GM23338 (cell line): ENCODE data around the gene CDHR4.

Experiments
- CREB1 ChIP-seq: fragments of 250-450 bp; sonication (Bioruptor Pico); IDR thresholded peaks from 2 replicates; pipeline ENCODE4 v1.5.0; 2020; ENCODE audit warnings: low read depth, mild to moderate bottlenecking, moderate library complexity
- CTCF ChIP-seq, 2 experiments: fragments of 200-600 bp in 1 of 2; sonication (generic) in 1 of 2; conservative IDR thresholded peaks; 2 replicates each; pipeline versions ENCODE4 v1.5.1 to v1.6.1; 2016 to 2017; ENCODE audit warnings: antibody characterized with exemption in 2 of 2, low read depth in 2 of 2, mild to moderate bottlenecking in 2 of 2, moderate library complexity in 1 of 2
- EZH2 ChIP-seq: fragments of 200-600 bp; sonication (generic); IDR thresholded peaks from one replicate; pipeline ENCODE4 v1.8.0; 2017; ENCODE audit warnings: antibody characterized with exemption, mild to moderate bottlenecking, low read depth; ENCODE audit not compliant: unreplicated experiment
- EZH2phosphoT487 ChIP-seq: fragments of 200-600 bp; sonication (generic); IDR thresholded peaks from one replicate; pipeline ENCODE4 v1.8.1; 2018; ENCODE audit warnings: antibody characterized with exemption; ENCODE audit not compliant: unreplicated experiment
- JUNB ChIP-seq: IDR thresholded peaks from one replicate; pipeline ENCODE4 v1.6.1; 2016; ENCODE audit warnings: antibody characterized with exemption; ENCODE audit not compliant: unreplicated experiment
- NANOG ChIP-seq: IDR thresholded peaks from 2 replicates; pipeline ENCODE4 v1.6.1; 2016; ENCODE audit warnings: antibody characterized with exemption, borderline replicate concordance
- POLR2AphosphoS5 ChIP-seq: IDR thresholded peaks from 2 replicates; pipeline ENCODE4 v1.6.1; 2016; ENCODE audit warnings: antibody characterized with exemption, low read depth
- STAT1 ChIP-seq: IDR thresholded peaks from one replicate; pipeline ENCODE4 v1.6.1; 2016; ENCODE audit warnings: antibody characterized with exemption; ENCODE audit not compliant: unreplicated experiment
- TF ChIP-seq, protein P1 (sequence below): IDR thresholded peaks from one replicate; pipeline ENCODE4 v1.6.1; 2018; ENCODE audit warnings: antibody characterized with exemption; ENCODE audit not compliant: unreplicated experiment

- TF ChIP-seq NANOG, result no peak
- no peak for TF ChIP-seq CTCF (conservative IDR thresholded peaks at IDR 0.05; ENCODE audit: low read depth in 2 of 2)
- no peak for TF ChIP-seq EZH2
- TF ChIP-seq CREB1 (CRISPR knock-in tag), result no peak
- TF ChIP-seq, protein P1, sequence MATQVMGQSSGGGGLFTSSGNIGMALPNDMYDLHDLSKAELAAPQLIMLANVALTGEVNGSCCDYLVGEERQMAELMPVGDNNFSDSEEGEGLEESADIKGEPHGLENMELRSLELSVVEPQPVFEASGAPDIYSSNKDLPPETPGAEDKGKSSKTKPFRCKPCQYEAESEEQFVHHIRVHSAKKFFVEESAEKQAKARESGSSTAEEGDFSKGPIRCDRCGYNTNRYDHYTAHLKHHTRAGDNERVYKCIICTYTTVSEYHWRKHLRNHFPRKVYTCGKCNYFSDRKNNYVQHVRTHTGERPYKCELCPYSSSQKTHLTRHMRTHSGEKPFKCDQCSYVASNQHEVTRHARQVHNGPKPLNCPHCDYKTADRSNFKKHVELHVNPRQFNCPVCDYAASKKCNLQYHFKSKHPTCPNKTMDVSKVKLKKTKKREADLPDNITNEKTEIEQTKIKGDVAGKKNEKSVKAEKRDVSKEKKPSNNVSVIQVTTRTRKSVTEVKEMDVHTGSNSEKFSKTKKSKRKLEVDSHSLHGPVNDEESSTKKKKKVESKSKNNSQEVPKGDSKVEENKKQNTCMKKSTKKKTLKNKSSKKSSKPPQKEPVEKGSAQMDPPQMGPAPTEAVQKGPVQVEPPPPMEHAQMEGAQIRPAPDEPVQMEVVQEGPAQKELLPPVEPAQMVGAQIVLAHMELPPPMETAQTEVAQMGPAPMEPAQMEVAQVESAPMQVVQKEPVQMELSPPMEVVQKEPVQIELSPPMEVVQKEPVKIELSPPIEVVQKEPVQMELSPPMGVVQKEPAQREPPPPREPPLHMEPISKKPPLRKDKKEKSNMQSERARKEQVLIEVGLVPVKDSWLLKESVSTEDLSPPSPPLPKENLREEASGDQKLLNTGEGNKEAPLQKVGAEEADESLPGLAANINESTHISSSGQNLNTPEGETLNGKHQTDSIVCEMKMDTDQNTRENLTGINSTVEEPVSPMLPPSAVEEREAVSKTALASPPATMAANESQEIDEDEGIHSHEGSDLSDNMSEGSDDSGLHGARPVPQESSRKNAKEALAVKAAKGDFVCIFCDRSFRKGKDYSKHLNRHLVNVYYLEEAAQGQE, result no peak
- no peak for TF ChIP-seq EZH2phosphoT487
- TF ChIP-seq STAT1, result no peak
- TF ChIP-seq POLR2AphosphoS5, result no peak
- no peak for TF ChIP-seq JUNB
Measured at GRCh38 chr3:49788056-49788455, 11.6 kb downstream of the CDHR4 start.
